Right lobe of liver (tissue), 6 donors: Measurements from ENCODE around the gene PAK2. TPM values are rescaled to one million over a fixed set of nuclear protein-coding genes. Genes with fewer than 3 reads are reported as not detected.

Source experiments
- ATAC-seq, 4 donors: fragments of 200-7000 bp; cut with Tn5 transposase; one replicate each; pipeline ENCODE4 v1.9.1; 2020; ENCODE audit warnings: mild to moderate bottlenecking in 4 of 4, moderate library complexity in 4 of 4
- DNase-seq, 3 donors: peaks; one replicate each; pipeline ENCODE4 v3.0.0-alpha.2; 2020
- H3K27ac ChIP-seq, 3 donors: fragments of 200-600 bp; one replicate each; pipeline ENCODE4 v1.8.0; 2022
- H3K27me3 ChIP-seq, 2 donors: fragments of 200-600 bp; one replicate each; pipeline ENCODE4 v1.8.0; 2022
- H3K36me3 ChIP-seq, 4 donors: fragments of 200-600 bp; sonication (generic) in 1 of 4; one replicate each; pipeline versions ENCODE4 v1.5.1 to v1.8.0; 2017 to 2022; ENCODE audit warnings: control low read depth in 1 of 4
- H3K4me1 ChIP-seq, 4 donors: fragments of 200-600 bp; sonication (generic) in 1 of 4; one replicate each; pipeline versions ENCODE4 v1.5.1 to v1.8.0; 2017 to 2022; ENCODE audit warnings: control low read depth in 1 of 4
- H3K4me3 ChIP-seq, 3 donors: fragments of 200-600 bp; one replicate each; pipeline ENCODE4 v1.8.0; 2022
- H3K9me3 ChIP-seq, 4 donors: fragments of 200-600 bp; sonication (generic) in 1 of 4; one replicate each; pipeline versions ENCODE4 v1.5.1 to v1.8.0; 2017 to 2022; ENCODE audit warnings: control low read depth in 1 of 4
- POLR2A ChIP-seq: fragments of 450-650 bp; IDR thresholded peaks from one replicate; pipeline ENCODE4 v1.6.1; 2017; ENCODE audit warnings: antibody characterized with exemption, mild to moderate bottlenecking
- WGBS: methylation state at CpG from one replicate; pipeline ENCODE4 v1.1.6; 2018; ENCODE audit warnings: low coverage, low lambda C conversion rate; ENCODE audit not compliant: insufficient coverage; ENCODE audit errors: missing lambda C conversion rate; 5-methylcytosine and 5-hydroxymethylcytosine counted together
- intact Hi-C, 2 donors: fragments of 100-400 bp; cut with DNase I; formaldehyde crosslinking; loops; one replicate each; pipeline versions ENCODE4 v1.11.2 to v1.14.1; 2022
- total RNA-seq, 6 experiments: library from RNA; depleted of rRNA in 2 of 6; stranded (reverse); fragments of >200 nt in 2 of 6; fragmentation: NEBNext Ultra II Directional in 3 of 6; extraction: Animal tissue kit (Norgen Biotek cat#: 25700) in 3 of 6; gene quantifications; one replicate each; pipeline versions ENCODE4 v1.1.0 to v1.2.4, GENCODE V29; 2016 to 2023
- TF ChIP-seq, protein P1 (sequence below), 4 donors: fragments of 200-600 bp in 3 of 4; fragments of 450-650 bp in 1 of 4; IDR thresholded peaks; one replicate each; pipeline versions ENCODE4 v1.5.1 to v1.8.0; 2016 to 2022; ENCODE audit warnings: antibody characterized with exemption in 4 of 4, mild to moderate bottlenecking in 2 of 4
- donor health status: DM: no; HTN: yes; CAD: no.
- donor health status: DM: no; HTN: no; CAD: no.
- donor health status: DM: no; HTN: no; CAD: no.
- donor health status: DM: no; HTN: yes; CAD: no.
- donor health status: DM: no; HTN: yes; CAD: no.

The PAK2 gene
- total RNA-seq, 6 experiments from 2014 or later = 35.7 to 59.6 (median 42.0) TPM

DNA sequence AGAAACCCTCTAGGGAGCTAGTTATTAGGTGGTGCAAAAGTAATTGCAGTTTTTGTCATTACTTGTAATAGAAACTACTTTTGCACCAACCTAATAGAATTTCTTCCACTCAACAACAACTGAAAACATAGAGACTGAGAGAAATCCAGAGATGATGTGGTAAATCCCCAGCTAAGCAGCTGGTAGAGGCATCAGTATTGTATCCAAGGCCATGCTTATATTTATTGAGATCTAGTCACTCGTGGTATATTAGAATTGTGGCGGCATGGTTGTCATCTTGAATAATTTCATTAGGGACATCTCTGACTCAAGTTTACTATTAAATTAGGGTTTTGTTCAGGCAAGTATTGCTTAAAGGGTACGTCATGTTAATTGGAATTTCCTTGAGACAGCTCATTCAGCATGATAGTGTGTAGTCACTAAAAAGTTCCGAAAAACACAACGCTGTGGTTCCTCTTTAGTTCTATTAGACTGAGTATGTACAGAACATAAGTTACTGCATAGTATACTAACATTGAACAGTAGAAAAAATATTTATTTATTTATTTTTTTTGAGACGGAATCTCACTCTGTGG is 35.3 kb downstream of the PAK2 start:
- no peak for TF ChIP-seq POLR2A
- TF ChIP-seq, protein P1, sequence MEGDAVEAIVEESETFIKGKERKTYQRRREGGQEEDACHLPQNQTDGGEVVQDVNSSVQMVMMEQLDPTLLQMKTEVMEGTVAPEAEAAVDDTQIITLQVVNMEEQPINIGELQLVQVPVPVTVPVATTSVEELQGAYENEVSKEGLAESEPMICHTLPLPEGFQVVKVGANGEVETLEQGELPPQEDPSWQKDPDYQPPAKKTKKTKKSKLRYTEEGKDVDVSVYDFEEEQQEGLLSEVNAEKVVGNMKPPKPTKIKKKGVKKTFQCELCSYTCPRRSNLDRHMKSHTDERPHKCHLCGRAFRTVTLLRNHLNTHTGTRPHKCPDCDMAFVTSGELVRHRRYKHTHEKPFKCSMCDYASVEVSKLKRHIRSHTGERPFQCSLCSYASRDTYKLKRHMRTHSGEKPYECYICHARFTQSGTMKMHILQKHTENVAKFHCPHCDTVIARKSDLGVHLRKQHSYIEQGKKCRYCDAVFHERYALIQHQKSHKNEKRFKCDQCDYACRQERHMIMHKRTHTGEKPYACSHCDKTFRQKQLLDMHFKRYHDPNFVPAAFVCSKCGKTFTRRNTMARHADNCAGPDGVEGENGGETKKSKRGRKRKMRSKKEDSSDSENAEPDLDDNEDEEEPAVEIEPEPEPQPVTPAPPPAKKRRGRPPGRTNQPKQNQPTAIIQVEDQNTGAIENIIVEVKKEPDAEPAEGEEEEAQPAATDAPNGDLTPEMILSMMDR (IDR thresholded peaks at IDR 0.05) = no peak
- H3K36me3 ChIP-seq = no peaks in the 10 kb centered on the region
- H3K27me3 ChIP-seq = no peaks in the 10 kb centered on the region
- DNase-seq (no peak), ATAC-seq (no peak)
- intact Hi-C loops = no loop called here
- 93% methylated on average over 6 of the region's 6 CpGs for WGBS
- peaks cover 0 to 16% (median 4%) of the 10 kb centered on the region in 4 donors for H3K4me1 ChIP-seq
- H3K4me3 ChIP-seq = no peak overlapping the region
- H3K27ac ChIP-seq = peak overlapping the region in 1 of 3 donors; percentile 61
- H3K9me3 ChIP-seq = no peaks in the 10 kb centered on the region

DNA sequence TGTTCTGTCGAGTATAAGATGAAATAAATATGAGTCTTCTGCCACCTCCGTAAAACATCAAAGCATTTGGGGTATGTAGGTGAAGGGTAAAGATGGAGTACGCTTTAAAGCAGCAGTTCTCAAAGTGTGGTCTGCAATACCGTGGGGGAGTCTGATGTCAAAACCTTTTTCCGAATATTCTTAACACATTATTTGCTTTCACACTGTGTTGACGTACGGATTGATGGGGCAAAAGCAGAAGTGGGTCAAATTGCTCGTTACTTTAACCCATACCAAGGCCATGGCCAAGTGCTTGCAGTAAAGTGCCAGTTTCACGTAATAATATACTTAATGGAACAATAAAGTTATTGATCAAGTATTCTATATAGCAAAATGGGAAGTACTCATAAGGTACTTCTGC is 36.3 kb downstream of the PAK2 start:
- ATAC-seq = no peak
- DNase-seq = no peak
- intact Hi-C loops = no loop called here
- H3K4me1 ChIP-seq = peaks cover 0 to 16% (median 4%) of the 10 kb centered on the region in 4 donors
- no peaks in the 10 kb centered on the region for H3K36me3 ChIP-seq
- 58% methylated on average over 9 of the region's 9 CpGs for WGBS
- H3K27me3 ChIP-seq = no peaks in the 10 kb centered on the region
- TF ChIP-seq POLR2A = no peak
- TF ChIP-seq, protein P1 (IDR thresholded peaks at IDR 0.05) = no peak
- H3K27ac ChIP-seq = no peak overlapping the region
- H3K4me3 ChIP-seq = no peak overlapping the region
- H3K9me3 ChIP-seq = no peaks in the 10 kb centered on the region

DNA sequence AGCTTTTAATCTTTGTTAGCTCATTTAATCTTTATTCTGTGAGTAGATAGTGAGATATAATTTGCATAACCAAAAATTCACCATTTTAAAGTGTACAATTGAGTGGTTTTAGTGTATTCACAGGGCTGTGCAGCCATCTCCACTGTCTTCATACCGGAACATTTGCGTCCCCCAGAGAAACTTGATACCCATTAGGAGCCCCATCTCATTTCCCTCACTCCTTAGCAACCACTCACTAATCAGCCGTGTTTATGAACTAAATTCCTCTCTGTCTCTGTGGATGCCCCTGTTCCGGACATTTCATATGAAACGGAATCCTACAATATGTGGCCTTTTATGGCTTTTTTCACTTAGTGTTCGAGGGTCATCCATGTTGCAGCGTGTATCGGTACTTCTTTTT is 38.2 kb downstream of the PAK2 start:
- WGBS = 89% methylated on average over 8 of the region's 8 CpGs
- intact Hi-C loops = no loop called here
- ATAC-seq = no peak
- no peak for TF ChIP-seq POLR2A
- TF ChIP-seq, protein P1 (IDR thresholded peaks at IDR 0.05) = no peak
- Histone ChIP-seq H3K4me1 (peaks cover 0 to 16% (median 4%) of the 10 kb centered on the region in 4 donors), H3K36me3 (peaks cover 0 to 3% (median 2%) of the 10 kb centered on the region in 4 donors), H3K4me3 (no peak overlapping the region), H3K9me3 (no peaks in the 10 kb centered on the region), H3K27me3 (no peaks in the 10 kb centered on the region), H3K27ac (no peak overlapping the region)
- DNase-seq = no peak

DNA sequence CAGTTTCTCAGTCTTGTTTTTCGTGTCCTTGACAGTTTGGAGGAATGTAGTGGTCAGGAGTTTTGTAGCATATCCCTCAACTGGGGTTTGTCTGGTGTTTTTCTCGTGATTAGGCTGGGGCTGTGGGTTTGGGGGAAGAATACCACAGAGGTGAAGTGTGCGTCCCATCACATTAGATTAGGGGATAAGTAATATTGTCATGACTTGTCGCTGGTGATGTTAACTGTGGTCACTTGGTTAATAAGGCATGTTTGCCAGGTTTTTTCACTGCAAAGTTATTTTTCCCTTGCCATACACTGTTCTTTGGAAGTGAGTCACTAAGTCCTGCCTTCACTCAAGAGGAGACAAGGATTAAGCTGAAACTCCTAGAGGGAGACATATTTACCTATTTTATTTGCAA is 39.1 kb downstream of the PAK2 start:
- no peak overlapping the region for H3K4me3 ChIP-seq
- H3K36me3 ChIP-seq = peaks cover 0 to 12% (median 8%) of the 10 kb centered on the region in 4 donors
- intact Hi-C loops = no loop called here
- no peaks in the 10 kb centered on the region for H3K9me3 ChIP-seq
- TF ChIP-seq, protein P1 (IDR thresholded peaks at IDR 0.05) = no peak
- no peak for TF ChIP-seq POLR2A
- H3K27ac ChIP-seq = no peak overlapping the region
- WGBS = 80% methylated on average over 3 of the region's 4 CpGs
- ATAC-seq = no peak
- DNase-seq = no peak
- peaks cover 0 to 11% (median 4%) of the 10 kb centered on the region in 4 donors for H3K4me1 ChIP-seq
- no peaks in the 10 kb centered on the region for H3K27me3 ChIP-seq
